Activated CD4-positive, alpha-beta T cell treated with anti-CD3 and anti-CD28 coated beads for 36 hours (primary cell): Measurements from ENCODE around the gene TRMT1. TPM values are rescaled to one million over a fixed set of nuclear protein-coding genes. Genes with fewer than 3 reads are reported as not detected.

Source experiments
- ATAC-seq: fragments of 200-7000 bp; cut with Tn5 transposase; one replicate; pipeline ENCODE4 v1.10.0; 2021; ENCODE audit warnings: mild to moderate bottlenecking, moderate library complexity
- CTCF ChIA-PET: fragments of 350-600 bp; sonication (Branson Sonifier 250); formaldehyde crosslinking; loops from one replicate; lab custom pipeline; 2021; ENCODE audit warnings: antibody characterized with exemption; lab: Charles Lee
- POLR2A ChIA-PET: fragments of 350-600 bp; sonication (Branson Sonifier 250); formaldehyde crosslinking; loops from one replicate; lab custom pipeline; 2021; ENCODE audit warnings: antibody characterized with exemption, inconsistent platforms; lab: Charles Lee
- DNase-seq: peaks from one replicate; pipeline ENCODE4 v3.0.0-alpha.2; 2020
- H3K27ac Mint-ChIP-seq: one replicate; pipeline ENCODE4 v1.8.0; 2021; ENCODE audit warnings: mixed read lengths
- H3K27me3 Mint-ChIP-seq: one replicate; pipeline ENCODE4 v1.8.0; 2021; ENCODE audit warnings: mixed read lengths
- H3K36me3 Mint-ChIP-seq: one replicate; pipeline ENCODE4 v1.8.0; 2021; ENCODE audit warnings: low read depth, mixed read lengths
- H3K4me1 Mint-ChIP-seq: one replicate; pipeline ENCODE4 v1.8.0; 2021; ENCODE audit warnings: mixed read lengths
- H3K4me3 Mint-ChIP-seq: one replicate; pipeline ENCODE4 v1.8.0; 2021; ENCODE audit warnings: mild to moderate bottlenecking, moderate library complexity, mixed read lengths
- H3K9me3 Mint-ChIP-seq: one replicate; pipeline ENCODE4 v1.8.0; 2021; ENCODE audit warnings: low read depth, mixed read lengths
- intact Hi-C, 2 experiments: fragments of 100-400 bp; cut with DNase I in 1 of 2; cut with micrococcal nuclease in 1 of 2; formaldehyde crosslinking; loops; one replicate each; pipeline versions ENCODE4 v1.14.2 to v1.15.1; 2022 to 2024; cut with DNase I, micrococcal nuclease
- total RNA-seq, 2 experiments: library from RNA; stranded (reverse); gene quantifications; one replicate each; pipeline ENCODE4 v1.2.3, GENCODE V29; 2021

The TRMT1 gene
- total RNA-seq, 2 experiments from 2014 or later: 73.0 to 96.1 TPM

DNA sequence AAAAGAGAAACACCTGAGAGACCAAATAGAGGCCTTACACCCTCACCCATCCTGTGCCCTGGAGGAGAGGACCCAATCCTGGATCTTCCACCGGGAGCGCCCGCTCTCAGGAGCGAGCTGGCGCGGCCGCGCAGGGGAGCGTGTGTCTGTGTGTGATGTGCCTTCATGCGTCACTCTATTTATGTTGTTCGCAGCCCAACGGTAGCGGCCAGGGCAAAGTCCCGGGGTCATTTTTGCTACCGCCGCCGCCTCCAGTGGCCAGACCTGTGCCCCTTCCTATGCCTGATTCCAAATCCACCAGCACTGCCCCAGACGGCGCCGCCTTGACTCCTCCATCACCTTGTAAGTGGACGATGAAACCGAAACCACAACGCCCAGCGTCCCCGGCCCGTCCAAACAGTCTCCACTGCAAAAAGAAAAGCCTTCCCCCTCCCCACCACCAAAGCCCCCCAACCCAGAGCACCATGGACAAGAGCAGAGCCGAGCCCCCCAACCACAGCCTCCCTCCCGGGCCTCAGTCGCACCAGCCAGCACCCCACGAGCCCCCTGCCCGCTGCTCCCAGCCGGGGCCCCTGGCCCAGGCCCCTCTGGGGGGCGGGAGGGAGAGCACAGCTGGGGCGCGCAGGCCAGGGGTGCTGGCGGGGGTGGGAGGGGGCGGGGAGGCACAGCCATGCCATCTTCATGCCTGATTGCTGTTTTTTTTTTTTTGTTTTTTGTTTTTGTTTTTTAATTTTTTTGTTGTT is 28.6 kb downstream of the TRMT1 start:
- no peak for DNase-seq
- intact Hi-C loops: no loop called here
- Mint-ChIP-seq H3K4me3 (no peak overlapping the region), H3K36me3 (no peaks in the 10 kb centered on the region), H3K27ac (no peak overlapping the region), H3K4me1 (no peaks in the 10 kb centered on the region), H3K27me3 (no peaks in the 10 kb centered on the region), H3K9me3 (no peaks in the 10 kb centered on the region)
- CTCF ChIA-PET: interaction anchor here (4.3 kb wide), 1 partner anchor 123 kb away, joined by 16 read pairs; no protein-coding TSS in a partner anchor
- no peak for ATAC-seq
- POLR2A ChIA-PET: no interaction called here

DNA sequence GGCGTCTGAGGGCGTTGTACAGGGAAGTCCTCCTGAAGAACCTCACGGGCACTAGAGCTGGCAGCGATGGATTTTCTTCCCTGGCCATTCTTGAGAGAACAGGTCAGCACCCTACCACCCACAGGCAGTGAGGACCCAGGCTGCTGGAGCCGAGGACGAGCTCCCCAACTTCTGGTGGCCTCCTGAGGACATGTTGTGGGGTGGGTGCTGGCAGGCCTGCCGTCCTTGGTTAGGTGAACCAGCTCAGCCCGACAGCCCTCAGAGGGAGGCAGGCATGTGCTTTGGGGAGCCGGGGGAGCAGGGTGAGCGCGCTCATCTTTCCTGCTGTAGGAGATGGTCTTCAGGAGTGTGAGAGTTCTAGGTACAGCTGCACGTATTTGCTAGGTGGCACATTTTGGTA is 29.2 kb downstream of the TRMT1 start:
- ChIA-PET POLR2A (no interaction called here), CTCF (interaction anchor here (4.3 kb wide), 1 partner anchor 122 kb away, joined by 16 read pairs; no protein-coding TSS in a partner anchor)
- intact Hi-C loops: no loop called here
- ATAC-seq (no peak), DNase-seq (no peak)
- H3K4me1 Mint-ChIP-seq: no peaks in the 10 kb centered on the region
- no peaks in the 10 kb centered on the region for H3K36me3 Mint-ChIP-seq
- no peaks in the 10 kb centered on the region for H3K9me3 Mint-ChIP-seq
- H3K4me3 Mint-ChIP-seq: no peak overlapping the region
- H3K27ac Mint-ChIP-seq: no peak overlapping the region
- H3K27me3 Mint-ChIP-seq: no peaks in the 10 kb centered on the region

DNA sequence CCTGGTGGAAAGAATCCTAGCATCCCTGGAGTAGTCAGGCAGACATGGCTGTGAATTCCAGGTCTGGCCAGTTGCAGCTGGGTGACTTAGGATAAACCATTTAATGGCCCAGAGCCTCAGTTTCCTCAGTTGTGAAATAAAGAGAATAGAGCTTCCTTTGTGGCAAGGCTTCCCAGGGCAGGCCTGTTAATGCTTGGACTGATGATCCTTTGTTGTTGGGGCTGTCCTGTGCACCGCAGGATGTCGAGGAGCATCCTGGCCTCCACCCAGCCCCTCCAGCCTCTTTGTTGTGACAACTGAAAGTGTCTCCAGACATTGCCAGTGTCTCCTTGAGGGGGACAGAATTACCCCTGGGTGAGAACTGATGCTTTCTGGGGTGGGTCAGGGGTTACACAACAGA is 30.2 kb downstream of the TRMT1 start:
- H3K4me3 Mint-ChIP-seq: no peak overlapping the region
- POLR2A ChIA-PET: interaction anchor here (0.6 kb wide), 1 partner anchor 73 kb away, joined by 3 read pairs; no protein-coding TSS in a partner anchor
- no peak overlapping the region for H3K27ac Mint-ChIP-seq

DNA sequence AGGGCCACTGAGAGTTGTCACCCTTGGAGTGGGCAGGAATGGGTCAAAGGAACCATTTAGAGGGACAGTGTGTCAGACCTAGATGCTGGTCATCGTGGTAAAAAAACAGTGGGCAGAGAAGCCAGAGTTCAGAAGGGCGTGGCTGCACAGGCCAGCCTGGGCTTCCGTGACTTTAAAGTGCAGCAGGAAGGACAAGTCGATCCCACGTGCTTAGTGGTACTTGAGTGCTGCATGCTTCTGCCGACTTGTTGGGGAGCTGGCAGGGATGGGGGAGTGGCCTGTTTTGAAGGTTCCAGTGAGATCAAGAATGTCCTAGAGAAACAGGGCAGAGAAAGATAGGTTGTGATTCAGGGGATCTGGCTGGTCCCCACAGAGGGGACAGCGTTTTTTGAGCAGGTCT is 30.9 kb downstream of the TRMT1 start:
- Mint-ChIP-seq H3K36me3 (no peaks in the 10 kb centered on the region), H3K27me3 (no peaks in the 10 kb centered on the region), H3K4me3 (no peak overlapping the region), H3K4me1 (no peaks in the 10 kb centered on the region), H3K27ac (no peak overlapping the region), H3K9me3 (no peaks in the 10 kb centered on the region)
- ATAC-seq (no peak), DNase-seq (no peak)
- ChIA-PET POLR2A (interaction anchor here (0.6 kb wide), 1 partner anchor 72 kb away, joined by 3 read pairs; no protein-coding TSS in a partner anchor), CTCF (interaction anchor here (0.6 to 4.3 kb wide), 3 partner anchors 24 to 122 kb away, joined by 3 to 16 read pairs (median 8); no protein-coding TSS in a partner anchor)
- intact Hi-C loops: no loop called here

More for the DNA sequence above, 30.2 kb downstream of the TRMT1 start:
- Mint-ChIP-seq H3K4me1 (no peaks in the 10 kb centered on the region), H3K36me3 (no peaks in the 10 kb centered on the region), H3K27me3 (no peaks in the 10 kb centered on the region), H3K9me3 (no peaks in the 10 kb centered on the region)
- CTCF ChIA-PET: interaction anchor here (2.6 to 4.3 kb wide), 2 partner anchors 25 to 121 kb away, joined by 8 to 16 read pairs; no protein-coding TSS in a partner anchor
- ATAC-seq: no peak
- intact Hi-C loops: no loop called here
- DNase-seq: no peak

DNA sequence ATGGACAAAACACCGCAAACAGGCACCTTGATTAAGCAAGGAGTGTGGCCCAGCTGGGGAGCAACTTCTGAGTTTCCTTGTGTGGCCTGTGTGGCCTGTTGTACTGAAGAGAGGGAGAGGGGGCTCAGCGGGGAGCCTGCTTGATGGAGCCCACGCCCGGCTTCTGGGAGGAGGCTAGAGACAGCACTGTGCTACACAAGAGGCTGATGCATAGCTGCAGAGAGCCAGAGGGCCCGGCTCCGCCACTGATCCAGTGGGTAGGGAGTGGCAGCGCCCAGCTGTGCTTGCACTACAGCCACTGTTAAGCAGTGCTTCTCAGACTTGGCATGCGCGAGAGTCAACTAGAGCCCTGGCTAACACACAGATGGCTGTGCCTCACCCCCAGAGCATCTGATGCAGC is 32.9 kb downstream of the TRMT1 start:
- no peak for ATAC-seq
- CTCF ChIA-PET: interaction anchor here (0.6 to 4.3 kb wide), 3 partner anchors 10 to 118 kb away, joined by 3 to 16 read pairs (median 4); no protein-coding TSS in a partner anchor
- intact Hi-C loops: no loop called here
- DNase-seq: no peak
- Mint-ChIP-seq H3K4me3 (no peak overlapping the region), H3K27me3 (no peaks in the 10 kb centered on the region), H3K27ac (no peak overlapping the region), H3K4me1 (no peaks in the 10 kb centered on the region), H3K9me3 (no peaks in the 10 kb centered on the region), H3K36me3 (no peaks in the 10 kb centered on the region)
- POLR2A ChIA-PET: no interaction called here

DNA sequence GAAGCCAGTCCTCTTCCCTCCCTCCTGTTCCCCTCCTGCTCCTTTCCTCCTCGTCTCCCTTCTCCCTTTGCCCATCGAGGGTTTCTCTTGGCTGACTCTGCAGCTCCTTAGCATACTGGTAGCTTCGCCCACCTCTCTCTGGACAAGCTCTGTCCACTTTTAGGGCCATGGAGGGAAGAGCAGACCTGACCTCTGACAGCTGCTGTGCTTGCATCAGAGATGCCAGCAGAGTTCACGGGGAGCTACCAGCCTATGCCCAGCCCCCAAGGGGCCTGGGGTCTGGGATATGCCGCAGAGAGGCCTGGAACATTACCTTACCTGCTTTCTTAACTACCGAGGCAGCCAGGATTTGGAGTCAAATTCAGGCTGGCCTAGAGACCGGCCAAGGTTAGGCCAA is 33.5 kb downstream of the TRMT1 start:
- CTCF ChIA-PET: interaction anchor here (1.2 kb wide), 1 partner anchor 11 kb away, joined by 3 read pairs; no protein-coding TSS in a partner anchor
- Mint-ChIP-seq H3K9me3 (no peaks in the 10 kb centered on the region), H3K27ac (no peak overlapping the region), H3K27me3 (no peaks in the 10 kb centered on the region), H3K4me1 (no peaks in the 10 kb centered on the region), H3K36me3 (no peaks in the 10 kb centered on the region), H3K4me3 (no peak overlapping the region)
- ATAC-seq (no peak), DNase-seq (no peak)
- POLR2A ChIA-PET: no interaction called here
- intact Hi-C loops: no loop called here

DNA sequence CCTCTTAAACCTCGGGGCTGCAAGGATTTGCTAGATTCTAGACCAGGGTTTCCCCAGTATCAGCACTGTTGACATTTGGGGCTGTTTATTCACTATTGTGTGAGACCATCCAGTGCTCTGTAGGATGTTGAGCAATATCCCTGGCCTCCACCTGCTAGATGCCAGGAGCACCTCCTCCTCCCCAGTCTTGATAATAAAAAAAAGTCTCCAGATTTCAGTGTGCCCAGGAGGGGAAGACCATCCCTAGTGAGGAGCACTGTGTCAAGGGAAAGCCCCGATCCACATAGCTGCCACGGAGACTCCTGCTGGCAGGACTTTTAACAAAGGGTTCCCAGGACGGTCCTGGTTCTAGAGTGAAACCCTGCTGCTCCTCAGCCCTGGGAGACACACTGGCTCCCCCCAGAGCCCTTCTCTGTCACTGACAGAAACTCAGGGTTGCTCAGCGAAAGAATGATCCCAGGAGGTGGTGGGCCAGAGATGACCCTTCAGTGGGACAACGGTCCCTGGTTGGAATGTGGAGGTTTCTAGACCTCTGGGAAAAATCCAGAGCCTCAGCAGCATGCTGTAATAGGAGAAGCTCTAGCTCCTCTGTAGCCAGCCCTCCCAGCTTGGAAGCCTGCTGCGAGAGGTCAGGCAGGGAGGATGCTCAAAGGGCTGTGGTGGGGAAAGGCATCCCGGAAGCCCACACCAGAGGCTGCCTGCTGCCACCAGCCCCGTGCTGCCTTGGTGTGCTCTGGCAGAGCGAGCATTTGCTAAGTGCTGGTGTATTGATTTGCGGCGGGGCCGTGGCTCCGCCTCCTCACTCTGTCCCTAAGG is 34.1 kb downstream of the TRMT1 start:
- no peaks in the 10 kb centered on the region for H3K4me1 Mint-ChIP-seq
- CTCF ChIA-PET: interaction anchor here (0.7 kb wide), 1 partner anchor 21 kb away, joined by 3 read pairs; no protein-coding TSS in a partner anchor
- POLR2A ChIA-PET: no interaction called here
- H3K27me3 Mint-ChIP-seq: no peaks in the 10 kb centered on the region
- no peak overlapping the region for H3K4me3 Mint-ChIP-seq
- no peak for DNase-seq
- H3K27ac Mint-ChIP-seq: no peak overlapping the region
- no peaks in the 10 kb centered on the region for H3K9me3 Mint-ChIP-seq
- ATAC-seq: no peak
- H3K36me3 Mint-ChIP-seq: no peaks in the 10 kb centered on the region
- intact Hi-C loops: no loop called here

DNA sequence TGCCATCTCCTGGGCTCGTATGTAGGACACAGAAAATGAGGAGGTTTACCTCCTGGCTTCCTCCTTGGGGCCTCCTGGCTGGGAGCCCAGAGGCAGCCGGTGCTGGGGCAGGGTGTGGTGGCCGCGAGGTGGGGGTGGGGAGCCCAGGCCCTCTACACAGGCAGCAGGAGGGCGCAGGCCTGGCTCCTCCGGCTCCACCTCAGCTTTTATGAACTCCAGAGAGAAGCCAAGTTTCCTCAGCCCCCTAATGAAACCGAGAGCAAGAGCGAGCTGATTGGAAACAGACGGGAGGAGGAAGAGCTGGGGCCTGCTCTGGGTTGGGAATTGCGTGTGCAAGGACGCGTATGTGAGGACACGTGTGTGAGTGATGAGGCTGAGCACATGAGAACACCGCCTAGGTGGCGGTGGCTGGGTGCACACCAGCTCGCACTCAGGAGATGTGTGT is 37.0 kb downstream of the TRMT1 start:
- Mint-ChIP-seq H3K4me3 (no peak overlapping the region), H3K27me3 (no peaks in the 10 kb centered on the region), H3K4me1 (no peaks in the 10 kb centered on the region), H3K9me3 (no peaks in the 10 kb centered on the region), H3K27ac (no peak overlapping the region), H3K36me3 (no peaks in the 10 kb centered on the region)
- CTCF ChIA-PET: interaction anchor here (0.8 to 1.2 kb wide), 5 partner anchors 12 to 114 kb away, joined by 3 to 4 read pairs (median 4); no protein-coding TSS in a partner anchor
- DNase-seq (no peak), ATAC-seq (no peak)
- POLR2A ChIA-PET: no interaction called here
- intact Hi-C loops: no loop called here

DNA sequence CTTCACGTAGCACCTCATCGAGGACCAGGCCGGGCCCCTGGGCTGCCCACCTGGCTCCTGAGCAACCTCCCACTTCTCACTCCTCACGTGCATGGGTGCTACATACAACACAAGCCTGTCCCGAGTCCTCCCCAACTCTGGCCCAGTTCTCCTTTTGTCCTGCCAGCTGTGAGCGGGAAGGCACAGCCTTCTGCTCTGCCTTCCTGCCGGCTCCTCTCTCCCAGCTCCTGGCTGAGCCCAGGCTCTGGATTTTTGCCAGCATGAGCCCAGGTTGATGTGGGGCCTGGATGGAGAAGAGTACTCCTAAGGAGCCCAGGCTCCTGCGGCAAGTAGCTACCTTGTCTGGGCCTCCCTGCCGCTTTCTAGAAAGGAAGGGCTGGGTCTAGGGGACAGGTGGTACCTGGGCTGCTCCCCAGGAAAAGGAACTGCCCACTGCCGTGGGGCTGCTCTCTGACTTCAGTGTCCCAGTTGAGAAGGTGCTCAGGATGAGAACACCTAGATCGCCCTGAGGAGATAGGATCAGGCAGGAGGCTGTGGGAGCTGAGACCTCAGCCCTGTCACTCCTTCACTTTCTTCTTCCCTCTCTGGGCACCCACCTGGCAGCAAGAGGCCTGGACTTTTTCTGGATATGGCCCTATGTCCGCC is 37.5 kb downstream of the TRMT1 start:
- Mint-ChIP-seq H3K27me3 (no peaks in the 10 kb centered on the region), H3K36me3 (no peaks in the 10 kb centered on the region), H3K4me1 (no peaks in the 10 kb centered on the region), H3K27ac (no peak overlapping the region), H3K9me3 (no peaks in the 10 kb centered on the region), H3K4me3 (no peak overlapping the region)
- POLR2A ChIA-PET: no interaction called here
- no peak for DNase-seq
- no peak for ATAC-seq
- intact Hi-C loops: no loop called here
- CTCF ChIA-PET: interaction anchor here (0.8 to 1.2 kb wide), 3 partner anchors 12 to 101 kb away, joined by 3 to 4 read pairs (median 4); no protein-coding TSS in a partner anchor

DNA sequence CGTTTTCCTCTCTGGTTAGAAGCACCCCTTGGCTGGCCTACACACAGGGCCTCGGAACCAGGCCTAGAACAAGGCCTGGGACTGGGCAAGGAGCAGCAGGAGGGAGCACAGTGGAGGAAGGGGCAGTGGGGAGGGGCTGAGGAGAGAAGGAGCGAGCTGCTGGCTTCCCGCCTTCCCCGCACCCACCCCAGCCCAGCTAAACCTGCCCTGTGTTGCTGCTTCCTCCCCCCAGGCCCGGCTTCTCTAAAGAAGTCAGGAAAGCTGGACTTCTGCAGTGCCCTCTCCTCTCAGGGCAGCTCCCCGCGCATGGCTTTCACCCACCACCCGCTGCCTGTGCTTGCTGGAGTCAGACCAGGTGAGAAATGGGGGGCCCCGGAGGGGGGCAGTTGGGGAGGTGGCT is 38.2 kb downstream of the TRMT1 start:
- H3K9me3 Mint-ChIP-seq: no peaks in the 10 kb centered on the region
- POLR2A ChIA-PET: no interaction called here
- H3K27me3 Mint-ChIP-seq: no peaks in the 10 kb centered on the region
- H3K36me3 Mint-ChIP-seq: no peaks in the 10 kb centered on the region
- no peak overlapping the region for H3K4me3 Mint-ChIP-seq
- ATAC-seq (no peak), DNase-seq (no peak)
- no peaks in the 10 kb centered on the region for H3K4me1 Mint-ChIP-seq
- intact Hi-C loops: no loop called here
- no peak overlapping the region for H3K27ac Mint-ChIP-seq
- CTCF ChIA-PET: interaction anchor here (1.2 to 1.5 kb wide), 2 partner anchors 17 kb away, joined by 3 to 4 read pairs; no protein-coding TSS in a partner anchor

DNA sequence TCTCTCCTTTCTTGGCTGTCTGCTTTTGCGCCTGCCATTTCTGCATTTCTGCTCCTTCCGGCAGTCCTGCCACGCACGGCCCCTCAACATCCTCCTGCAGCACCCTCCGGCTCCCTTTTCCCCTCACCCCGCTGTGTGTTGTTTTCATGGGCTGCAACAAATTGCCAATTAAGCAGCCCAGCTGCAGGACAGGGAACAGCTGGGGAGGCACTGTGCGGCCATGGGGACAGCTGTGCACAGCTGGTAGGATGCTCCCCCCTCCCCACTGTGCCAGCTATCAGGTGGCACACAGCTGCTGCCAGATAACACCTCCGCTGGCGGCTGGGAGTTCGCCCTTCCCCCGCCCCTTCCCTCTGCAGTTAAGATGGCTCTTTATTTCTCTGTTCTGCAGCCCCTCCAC is 39.3 kb downstream of the TRMT1 start:
- H3K27me3 Mint-ChIP-seq: no peaks in the 10 kb centered on the region
- H3K27ac Mint-ChIP-seq: no peak overlapping the region
- CTCF ChIA-PET: interaction anchor here (0.5 to 1.6 kb wide), 5 partner anchors 13 to 195 kb away, joined by 3 to 4 read pairs (median 4); no protein-coding TSS in a partner anchor
- H3K4me1 Mint-ChIP-seq: no peaks in the 10 kb centered on the region
- no peaks in the 10 kb centered on the region for H3K36me3 Mint-ChIP-seq
- no peaks in the 10 kb centered on the region for H3K9me3 Mint-ChIP-seq
- no peak for DNase-seq
- intact Hi-C loops: no loop called here
- no peak for ATAC-seq
- POLR2A ChIA-PET: interaction anchor here (0.5 kb wide), 1 partner anchor 445 kb away, joined by 4 read pairs; no protein-coding TSS in a partner anchor
- no peak overlapping the region for H3K4me3 Mint-ChIP-seq
